Hindlimb muscle (tissue), 1 donor: ENCODE results near the gene SPRING1. TPM values are rescaled to one million over a fixed set of nuclear protein-coding genes. Genes with fewer than 3 reads are reported as not detected.
"Not testable (repeated sequence)": the region's sequence is repeated elsewhere in the genome, so short reads cannot be mapped to it uniquely, and the experiment has no call there.

Source experiments
- DNase-seq: peaks from one replicate; pipeline ENCODE4 v3.0.0-alpha.2; 2013
- polyA plus RNA-seq: library from polyadenylated mRNA; unstranded; fragments of 120-200 nt; gene quantifications from one replicate; pipeline ENCODE4 v1.2.1, GENCODE V29; 2013; ENCODE audit not compliant: insufficient read length

SPRING1 gene, protein sequence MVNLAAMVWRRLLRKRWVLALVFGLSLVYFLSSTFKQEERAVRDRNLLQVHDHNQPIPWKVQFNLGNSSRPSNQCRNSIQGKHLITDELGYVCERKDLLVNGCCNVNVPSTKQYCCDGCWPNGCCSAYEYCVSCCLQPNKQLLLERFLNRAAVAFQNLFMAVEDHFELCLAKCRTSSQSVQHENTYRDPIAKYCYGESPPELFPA
- polyA plus RNA-seq: 14.3 TPM

- DNase-seq: peak; percentile 100
These were observed at the start of gene SPRING1, which contains the start of gene RNFT2 for GRCh38 chr12:116737774-116738657. TSS of gene SPRING1 (minus strand) at chr12:116738069. CDS start at chr12:116737900, 169 bp downstream. TSS of gene RNFT2 (plus strand) at chr12:116738315. CDS start at chr12:116740498, 2,183 bp downstream.

DNA sequence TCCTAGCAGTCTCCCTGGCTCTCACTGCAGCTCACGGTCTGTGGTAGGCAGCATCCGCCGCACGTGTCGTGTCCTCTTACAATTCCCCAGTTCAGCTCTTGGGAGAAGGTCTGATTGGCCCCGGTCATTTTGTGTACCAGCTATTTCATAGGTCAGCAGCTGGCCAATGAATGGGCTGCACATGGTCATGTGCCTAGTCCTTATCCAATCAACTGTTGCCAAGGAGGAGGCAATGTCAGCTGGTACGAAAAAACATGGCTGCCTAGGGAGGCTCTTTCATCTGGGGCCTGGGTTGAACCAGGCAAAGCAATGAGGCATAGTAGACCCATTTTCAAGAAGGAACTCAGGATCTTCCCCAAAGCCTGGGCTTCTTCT, 46.4 kb upstream of the SPRING1 start:
- no peak for DNase-seq

- no peak for DNase-seq
These were observed 45.8 kb upstream of the SPRING1 start for GRCh38 chr12:116783525-116784237.

GRCh38 chr12:116780942-116781341, 43.1 kb upstream of the SPRING1 start:
- no peak for DNase-seq

- no peak for DNase-seq
These were observed 41.7 kb upstream of the SPRING1 start for GRCh38 chr12:116779597-116779996.

- no peak for DNase-seq
These were observed 39.4 kb upstream of the SPRING1 start for GRCh38 chr12:116777245-116777644.

- no peak for DNase-seq
These were observed 36.2 kb upstream of the SPRING1 start for GRCh38 chr12:116774020-116774419.

- no peak for DNase-seq
These were observed 35.4 kb upstream of the SPRING1 start for GRCh38 chr12:116773276-116773731.

- DNase-seq: no peak
These were observed 33.8 kb upstream of the SPRING1 start for GRCh38 chr12:116771651-116772050.

GRCh38 chr12:116766746-116767145, 28.9 kb upstream of the SPRING1 start:
- DNase-seq: no peak

DNA sequence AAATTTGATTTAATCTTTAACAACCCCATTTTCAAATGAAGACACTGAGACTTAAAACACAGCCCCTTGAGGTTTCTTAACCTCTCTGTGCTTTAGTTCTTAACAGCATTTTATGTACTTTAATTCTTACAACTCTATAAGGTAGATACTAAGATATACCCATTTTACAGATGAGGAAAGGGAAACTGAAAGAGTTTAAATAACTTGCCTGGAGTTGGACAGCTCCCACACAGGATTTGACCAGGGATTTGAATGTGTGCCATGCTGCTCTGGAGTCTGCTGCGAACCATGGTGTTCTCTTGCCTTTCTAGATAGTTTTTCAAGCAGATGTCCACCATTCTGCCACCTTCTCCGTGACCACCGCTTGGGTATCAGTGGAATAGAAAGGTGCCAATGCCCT, 28.4 kb upstream of the SPRING1 start:
- no peak for DNase-seq

DNA sequence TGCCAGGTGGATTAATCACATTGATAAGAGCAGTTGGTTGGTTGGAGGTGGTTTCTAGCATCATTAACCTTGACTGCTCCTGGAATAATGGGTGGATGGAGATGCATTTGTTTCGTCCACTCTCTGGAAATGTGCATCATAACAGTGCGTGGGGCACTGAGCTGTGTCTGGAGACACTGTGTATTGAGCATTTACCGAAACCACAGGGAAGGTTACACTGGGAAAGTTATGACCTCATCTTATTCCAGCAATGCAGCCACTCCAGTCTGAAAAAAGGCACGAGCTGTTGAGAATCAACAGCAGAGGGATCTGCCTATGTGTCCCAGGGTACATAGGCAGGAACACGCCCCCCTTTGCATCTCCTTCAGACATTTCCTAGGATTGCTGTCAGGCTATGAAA, 27.4 kb upstream of the SPRING1 start:
- no peak for DNase-seq

DNA sequence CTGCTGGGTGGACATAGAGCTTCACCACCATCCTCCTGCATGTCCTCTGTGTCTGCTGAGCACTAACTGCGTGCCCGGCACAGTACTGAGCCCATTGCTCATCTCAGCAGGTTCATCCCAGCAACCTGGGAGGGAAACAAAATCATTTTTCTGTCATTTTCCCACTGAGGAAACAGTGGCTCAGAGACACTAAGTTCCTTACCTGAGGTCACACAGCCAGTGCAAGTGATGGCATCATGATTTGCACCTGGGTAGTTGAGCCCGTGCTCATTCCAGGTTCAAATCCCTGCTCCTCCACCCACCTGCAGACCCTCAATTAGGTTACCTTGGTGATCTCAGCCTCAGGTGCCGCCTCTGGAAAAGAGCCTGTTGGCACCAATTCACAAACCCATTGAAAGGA, 23.6 kb upstream of the SPRING1 start:
- DNase-seq: no peak

DNA sequence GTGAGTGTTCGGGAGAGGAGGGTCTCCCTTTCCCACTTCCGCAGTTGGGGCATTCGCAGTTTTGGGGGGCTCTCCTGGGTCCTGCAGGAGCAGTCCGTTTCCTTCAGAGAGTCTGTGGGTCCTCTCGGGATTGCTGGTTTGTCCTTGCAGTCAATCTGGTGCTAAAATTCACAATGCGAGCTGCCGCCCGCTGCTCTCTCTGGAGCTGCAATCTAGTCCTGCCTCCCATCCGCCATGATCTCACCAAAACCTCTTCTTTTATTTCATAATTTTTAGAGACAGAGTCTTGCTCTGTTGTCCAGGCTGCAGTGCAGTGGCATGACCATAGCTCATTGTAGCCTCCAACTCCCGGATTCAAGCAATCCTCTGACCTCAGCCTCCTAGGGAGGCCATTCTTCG, 22.8 kb upstream of the SPRING1 start:
- DNase-seq: no peak

GRCh38 chr12:116759783-116760621, 22.1 kb upstream of the SPRING1 start:
- peak; percentile 28 for DNase-seq

- DNase-seq: not testable (repeated sequence)
These were observed 16.9 kb upstream of the SPRING1 start for GRCh38 chr12:116754783-116755182.

GRCh38 chr12:116754097-116754496, 16.2 kb upstream of the SPRING1 start:
- not testable (repeated sequence) for DNase-seq

GRCh38 chr12:116750298-116750697, 12.4 kb upstream of the SPRING1 start:
- DNase-seq: no peak

- DNase-seq: no peak
These were observed 12.0 kb upstream of the SPRING1 start for GRCh38 chr12:116749884-116750283.

DNA sequence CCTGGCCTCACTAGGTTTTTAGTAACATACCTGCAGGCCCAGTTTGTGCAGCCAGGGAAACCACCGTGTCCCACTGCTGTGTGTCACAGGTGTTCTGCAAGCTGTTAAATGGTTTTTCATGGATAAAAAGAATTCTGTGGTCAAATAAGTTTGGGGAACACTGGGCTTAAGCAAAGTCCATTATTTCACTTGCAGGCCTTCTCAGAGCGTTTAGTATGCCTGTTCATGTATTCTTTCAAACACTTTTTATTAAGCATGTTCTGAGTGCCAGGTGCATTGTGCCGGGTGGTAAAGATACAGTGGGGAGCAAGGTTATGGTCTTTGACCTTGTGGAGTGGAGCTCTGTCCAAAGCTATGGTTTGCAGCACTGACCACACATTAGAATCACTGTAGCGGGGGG, 7.7 kb upstream of the SPRING1 start:
- DNase-seq: no peak

GRCh38 chr12:116744766-116745165, 6.9 kb upstream of the SPRING1 start:
- no peak for DNase-seq

- not testable (repeated sequence) for DNase-seq
These were observed 4.9 kb upstream of the SPRING1 start for GRCh38 chr12:116742787-116743186.
